HepG2 (cell line): Measurements from ENCODE around the gene SLC12A3. TPM values are rescaled to one million over a fixed set of nuclear protein-coding genes. Genes with fewer than 3 reads are reported as not detected.

Experiments
- ARID3A ChIP-seq: IDR thresholded peaks from 2 replicates; pipeline ENCODE4 v1.6.1; 2012; ENCODE audit warnings: low read depth, low read length, improper control_type of control experiment
- ARNTL ChIP-seq: sonication (generic); formaldehyde crosslinking; IDR thresholded peaks from 2 replicates; pipeline ENCODE4 v1.4.0; 2020; ENCODE audit warnings: mild to moderate bottlenecking, missing genetic modification reagents
- ELF3 ChIP-seq: IDR thresholded peaks from 2 replicates; pipeline ENCODE4 v1.6.1; 2016; ENCODE audit warnings: missing genetic modification reagents, missing compliant biosample characterization
- FOXJ3 ChIP-seq: sonication (generic); formaldehyde crosslinking; IDR thresholded peaks from 2 replicates; pipeline ENCODE4 v1.4.0; 2020; ENCODE audit warnings: missing genetic modification reagents, mild to moderate bottlenecking, borderline replicate concordance
- KLF16 ChIP-seq, 2 experiments: sonication (generic) in 1 of 2; formaldehyde crosslinking in 1 of 2; IDR thresholded peaks; 2 replicates each; pipeline versions ENCODE4 v1.6.1 to v1.8.0; 2016 to 2023; ENCODE audit warnings: missing genetic modification reagents in 2 of 2, missing compliant biosample characterization in 1 of 2
- LBX2 ChIP-seq: sonication (generic); formaldehyde crosslinking; IDR thresholded peaks from 2 replicates; pipeline ENCODE4 v1.5.0; 2020; ENCODE audit warnings: missing genetic modification reagents, mild to moderate bottlenecking, borderline replicate concordance
- MIER2 ChIP-seq: IDR thresholded peaks from 2 replicates; pipeline ENCODE4 v1.6.1; 2016; ENCODE audit warnings: missing biosample characterization, missing genetic modification reagents
- MNT ChIP-seq: fragments of 450-650 bp; IDR thresholded peaks from 2 replicates; pipeline ENCODE4 v1.6.1; 2016
- PAXIP1 ChIP-seq: sonication (generic); formaldehyde crosslinking; conservative IDR thresholded peaks from 2 replicates; pipeline ENCODE4 v1.4.0; 2020; ENCODE audit warnings: mild to moderate bottlenecking, missing genetic modification reagents, moderate library complexity
- TSC22D2 ChIP-seq: sonication (generic); formaldehyde crosslinking; IDR thresholded peaks from 2 replicates; pipeline ENCODE4 v1.5.1; 2020; ENCODE audit warnings: missing genetic modification reagents, mild to moderate bottlenecking, borderline replicate concordance
- ZBTB2 ChIP-seq: sonication (generic); formaldehyde crosslinking; IDR thresholded peaks from 2 replicates; pipeline ENCODE4 v1.8.0; 2022; ENCODE audit warnings: low read depth, missing genetic modification reagents
- ZNF263 ChIP-seq: sonication (generic); formaldehyde crosslinking; IDR thresholded peaks from 2 replicates; pipeline ENCODE4 v1.4.0; 2020; ENCODE audit warnings: missing genetic modification reagents
- ZNF276 ChIP-seq: sonication (generic); formaldehyde crosslinking; IDR thresholded peaks from 2 replicates; pipeline ENCODE4 v1.4.0; 2020; ENCODE audit warnings: mild to moderate bottlenecking, low read depth, missing genetic modification reagents
- ZNF343 ChIP-seq: sonication (generic); formaldehyde crosslinking; IDR thresholded peaks from 2 replicates; pipeline ENCODE4 v1.4.0; 2020; ENCODE audit warnings: mild to moderate bottlenecking, missing genetic modification reagents
- ZNF350 ChIP-seq: sonication (generic); formaldehyde crosslinking; IDR thresholded peaks from 2 replicates; pipeline ENCODE4 v1.4.0; 2020; ENCODE audit warnings: mild to moderate bottlenecking, low read depth, missing genetic modification reagents, borderline replicate concordance
- polyA plus RNA-seq, 8 experiments: library from polyadenylated mRNA; depleted of rRNA in 3 of 8; stranded (reverse) in 7 of 8; unstranded in 1 of 8; fragments of >200 nt; fragmentation: Illumina TruSeq in 4 of 8; extraction: Trizol in 4 of 8; gene quantifications; 2 replicates each; pipeline versions ENCODE4 v1.2.1 to v1.2.3, GENCODE V29; 2011 to 2016; ENCODE audit warnings: low read depth in 4 of 8, missing spikeins in 1 of 8, mixed read lengths in 1 of 8; ENCODE audit not compliant: insufficient read depth in 1 of 8
- total RNA-seq, 5 experiments: library from RNA; depleted of rRNA; stranded (reverse); fragments of >200 nt; fragmentation: Illumina TruSeq; extraction: Trizol; gene quantifications; 2 replicates each; pipeline ENCODE4 v1.2.3, GENCODE V29; 2016; ENCODE audit warnings: low read depth in 1 of 5

The SLC12A3 gene
- total and polyA plus RNA-seq, 2 of the 13 experiments (the other 11 are each of a cell fraction or from before 2014, with no cell fraction given) = 6.2 TPM; not detected in 1

- peak; percentile 80; the same call in 1 of the 2 replicates for TF ChIP-seq MIER2 (CRISPR knock-in tag)
- TF ChIP-seq FOXJ3 = peak; percentile 94
- peak; percentile 52; the same call in 1 of the 2 replicates for TF ChIP-seq ZNF263 (CRISPR knock-in tag)
- peak; percentile 92 for TF ChIP-seq ZNF350 (CRISPR knock-in tag)
- no peak for TF ChIP-seq MNT
- peak; percentile 90 for TF ChIP-seq ELF3 (CRISPR knock-in tag)
- 0 out of 2 replicates have a peak, but pooled peaks have one; percentile 48 for TF ChIP-seq ZBTB2 (CRISPR knock-in tag)
- TF ChIP-seq PAXIP1 (CRISPR knock-in tag) = peak; percentile 98
- peak; percentile 45 for TF ChIP-seq ARID3A
- TF ChIP-seq ARNTL (CRISPR knock-in tag) = peak; percentile 87; the same call in 1 of the 2 replicates
- no peak for TF ChIP-seq LBX2 (CRISPR knock-in tag)
- 0 out of 2 replicates have a peak, but pooled peaks have one; percentile 37 for TF ChIP-seq ZNF343 (CRISPR knock-in tag)
- TF ChIP-seq TSC22D2 = peak; percentile 58; the same call in 1 of the 2 replicates
- TF ChIP-seq ZNF276 (CRISPR knock-in tag) = no peak
- peak in 1 of 2 experiments; percentile 83; a peak in 1 of 4 replicates for TF ChIP-seq KLF16 (CRISPR knock-in tag; IDR thresholded peaks at IDR 0.05)
Observed at GRCh38 chr16:56919099-56919800, 54.2 kb downstream of the SLC12A3 start (continued).
